GM21360 (cell line): ENCODE results near the gene CPLX3.
A peak's percentile ranks its signal among the peaks of the same experiment; 100 is the strongest.
"Not testable (repeated sequence)": the region's sequence is repeated elsewhere in the genome, so short reads cannot be mapped to it uniquely, and the experiment has no call there.

ENCODE experiments used
- ATAC-seq: cut with Tn5 transposase; IDR thresholded peaks from one replicate; pipeline ENCODE4 v1.9.1; 2021; ENCODE audit warnings: mild to moderate bottlenecking, moderate library complexity; ENCODE audit not compliant: unreplicated experiment

The CPLX3 gene

DNA sequence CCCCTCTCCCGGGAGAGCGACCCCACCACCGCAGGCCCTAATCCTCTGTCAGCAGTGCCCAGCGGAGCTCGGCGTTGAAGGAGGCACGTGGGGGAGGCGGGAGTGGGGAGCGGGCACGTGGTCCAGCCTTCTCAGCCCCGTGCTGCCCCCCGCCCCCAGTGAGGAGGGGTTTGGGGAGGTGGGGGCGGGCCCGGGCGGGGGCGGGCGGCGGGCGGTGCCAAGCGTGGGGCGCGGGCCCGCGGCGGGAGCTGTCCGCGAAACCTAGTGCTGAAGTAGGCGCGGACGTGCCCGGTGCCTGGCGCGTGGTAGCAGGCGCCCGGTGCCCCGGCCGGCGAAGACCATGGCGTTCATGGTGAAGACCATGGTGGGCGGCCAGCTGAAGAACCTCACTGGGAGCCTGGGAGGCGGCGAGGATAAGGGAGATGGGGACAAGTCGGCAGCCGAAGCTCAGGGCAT is at the start of gene CPLX3:
CPLX3 (plus strand) TSS at position 264 of the 456 bp plus-strand sequence; CDS start at position 341, 77 bp downstream.
- ATAC-seq, result no peak

DNA sequence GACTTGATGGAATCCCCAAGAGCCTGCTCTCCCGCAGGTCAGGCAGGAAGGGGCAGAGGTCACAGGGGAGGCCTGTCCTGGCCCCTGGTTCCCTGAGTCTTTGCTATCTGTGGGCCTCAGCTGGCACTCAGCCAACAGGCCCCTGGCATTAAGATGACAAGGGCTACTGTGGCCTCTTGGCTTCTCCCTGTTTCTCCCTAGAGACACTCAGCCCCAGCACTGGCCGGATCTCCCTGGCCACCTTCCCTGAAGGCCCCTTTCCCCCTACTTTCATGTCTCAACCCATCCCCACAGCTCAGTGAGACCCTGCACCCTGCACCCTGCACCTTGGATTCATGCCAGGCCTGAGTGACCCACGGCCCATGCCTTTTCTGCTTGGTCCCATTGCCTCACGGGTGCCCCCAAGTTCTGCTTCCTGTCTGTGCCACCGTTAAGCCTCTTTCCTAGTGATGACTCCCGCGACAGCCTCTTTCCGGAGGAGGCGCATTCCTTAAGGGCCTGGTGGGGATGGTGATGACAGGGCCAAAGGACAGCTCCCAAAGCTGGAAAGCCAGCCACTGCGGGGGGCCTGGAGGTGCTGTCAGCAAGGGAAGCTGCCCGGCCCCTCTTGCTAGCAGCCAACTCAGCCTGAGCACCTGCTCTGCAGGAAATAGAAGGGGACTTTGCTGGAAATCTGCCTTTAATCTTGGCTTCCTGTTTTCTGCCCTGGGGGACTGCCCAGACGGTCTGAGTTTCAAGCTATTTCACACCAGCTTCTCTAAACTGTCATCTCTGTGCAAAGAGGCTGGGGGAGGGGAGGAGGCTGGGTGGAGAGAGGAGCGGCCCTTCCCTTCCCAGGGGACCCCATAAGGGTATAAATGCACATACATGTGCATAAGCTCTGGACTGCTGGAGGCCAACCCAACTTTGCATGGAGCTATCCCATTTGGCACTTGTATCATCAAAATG is 49.3 kb upstream of the CPLX3 start:
- ATAC-seq, result no peak

DNA sequence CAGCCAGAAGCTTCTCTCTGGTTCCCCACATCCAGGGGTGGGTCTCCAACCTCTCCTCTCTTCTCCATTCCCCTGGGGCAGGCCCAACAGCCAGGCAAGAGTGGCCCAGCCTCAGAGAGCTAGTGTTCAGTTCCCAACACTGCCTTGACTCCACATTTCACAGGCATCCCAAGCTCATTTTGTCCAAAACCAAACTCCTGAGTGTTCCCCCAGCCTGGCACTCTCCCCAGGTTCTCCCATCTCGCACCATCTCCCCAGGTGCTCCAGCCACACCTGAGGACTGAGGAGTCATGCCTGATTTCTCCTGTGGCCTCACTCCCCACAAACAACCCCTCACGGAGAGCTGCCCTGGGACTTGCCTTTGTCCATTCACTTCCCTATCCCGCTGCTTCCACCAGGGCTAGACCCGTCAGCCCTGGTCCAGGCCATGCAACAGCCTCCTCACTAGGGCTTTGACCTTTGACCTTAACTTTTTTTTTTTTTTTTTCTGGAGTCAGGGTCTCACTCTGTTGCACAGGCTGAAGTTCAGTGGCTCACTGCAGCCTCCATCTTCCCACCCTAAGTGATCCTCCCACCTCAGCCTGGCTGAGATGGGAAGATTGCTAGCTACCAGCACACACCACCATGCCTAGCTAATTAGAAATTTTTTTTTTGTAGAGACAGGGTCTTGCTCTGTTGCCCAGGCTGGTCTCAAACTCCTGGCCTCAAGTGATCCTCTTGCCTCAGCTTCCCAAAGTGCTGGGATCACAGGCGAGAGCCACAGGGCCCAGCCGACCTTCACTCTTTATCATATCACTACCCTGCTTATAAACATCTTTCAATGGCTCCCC is 48.4 kb upstream of the CPLX3 start:
- ATAC-seq, result no peak

DNA sequence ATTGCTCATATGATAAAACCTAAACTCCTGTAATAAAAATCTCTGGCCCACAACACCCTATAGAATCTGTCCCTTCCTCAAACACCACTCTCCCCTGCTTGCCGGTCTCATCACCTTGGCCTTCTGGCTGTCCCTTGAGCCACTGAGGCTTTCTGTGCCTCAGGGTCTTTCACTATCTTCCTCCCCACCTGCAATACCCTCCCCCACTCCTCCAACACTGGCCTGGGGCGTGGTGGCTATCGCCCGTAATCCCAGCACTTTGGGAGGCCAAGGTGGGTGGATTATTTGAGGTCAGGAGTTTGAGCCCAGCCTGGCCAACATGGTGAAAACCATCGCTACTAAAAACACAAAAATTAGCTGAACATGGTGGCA is 47.8 kb upstream of the CPLX3 start:
- no peak for ATAC-seq

DNA sequence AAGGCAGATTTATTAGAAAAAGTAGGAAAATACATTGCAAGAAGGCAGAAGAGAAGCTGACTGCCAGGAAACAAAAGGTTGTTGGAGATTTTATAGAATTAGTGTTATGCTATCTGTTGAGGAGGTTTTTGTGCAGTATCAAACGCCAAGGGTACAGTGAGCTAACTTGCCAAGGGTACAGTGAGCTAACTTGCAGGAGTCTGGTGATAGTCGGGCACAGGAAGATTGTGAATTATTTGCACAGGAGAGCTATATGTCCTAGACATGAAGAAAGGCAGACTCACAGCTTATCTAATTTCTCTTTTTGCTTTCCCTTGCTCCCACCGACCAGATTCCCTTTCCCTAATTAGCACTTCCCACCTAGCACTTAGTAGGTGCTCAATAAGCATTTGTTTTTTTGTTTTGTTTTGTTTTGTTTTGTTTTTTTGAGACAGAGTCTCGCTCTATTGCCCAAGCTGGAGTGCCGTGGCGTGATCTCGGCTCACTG is 47.2 kb upstream of the CPLX3 start:
- ATAC-seq, result no peak

- ATAC-seq, result no peak
Measured at GRCh38 chr15:74780523-74781430, 45.6 kb upstream of the CPLX3 start.

- ATAC-seq, result peak; percentile 30
Measured at GRCh38 chr15:74781431-74782258, 44.8 kb upstream of the CPLX3 start, which contains the start of gene CSK. CSK (plus strand) TSS chr15:74782080; CDS start chr15:74798298, 16,218 bp downstream.

DNA sequence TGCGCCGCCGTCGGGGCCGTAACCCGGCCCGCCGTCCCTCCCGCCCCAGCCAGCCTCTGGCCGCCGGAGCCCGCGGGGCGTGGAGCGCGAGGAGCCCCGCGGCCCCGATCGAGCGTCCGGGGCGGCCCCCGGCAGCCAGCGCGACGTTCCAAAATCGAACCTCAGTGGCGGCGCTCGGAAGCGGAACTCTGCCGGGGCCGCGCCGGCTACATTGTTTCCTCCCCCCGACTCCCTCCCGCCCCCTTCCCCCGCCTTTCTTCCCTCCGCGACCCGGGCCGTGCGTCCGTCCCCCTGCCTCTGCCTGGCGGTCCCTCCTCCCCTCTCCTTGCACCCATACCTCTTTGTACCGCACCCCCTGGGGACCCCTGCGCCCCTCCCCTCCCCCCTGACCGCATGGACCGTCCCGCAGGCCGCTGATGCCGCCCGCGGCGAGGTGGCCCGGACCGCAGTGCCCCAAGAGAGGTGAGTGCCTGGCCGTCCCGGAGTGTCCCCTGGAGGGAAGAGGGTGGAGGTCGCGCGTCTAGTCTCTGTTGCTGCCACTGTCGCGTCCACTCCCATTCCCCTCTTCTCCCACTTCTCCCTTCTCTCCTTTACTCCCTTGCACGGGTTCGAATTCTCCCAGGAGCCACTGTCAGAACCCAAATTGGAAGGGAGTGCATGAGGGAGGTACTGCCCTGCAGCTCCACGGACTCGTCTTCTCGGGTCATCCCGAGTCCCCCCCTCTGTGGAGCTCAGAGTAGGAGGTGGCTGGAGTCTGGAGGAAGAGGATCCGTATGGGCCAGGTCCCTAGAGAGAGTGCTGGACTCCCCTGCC is 44.0 kb upstream of the CPLX3 start:
- ATAC-seq, result no peak

DNA sequence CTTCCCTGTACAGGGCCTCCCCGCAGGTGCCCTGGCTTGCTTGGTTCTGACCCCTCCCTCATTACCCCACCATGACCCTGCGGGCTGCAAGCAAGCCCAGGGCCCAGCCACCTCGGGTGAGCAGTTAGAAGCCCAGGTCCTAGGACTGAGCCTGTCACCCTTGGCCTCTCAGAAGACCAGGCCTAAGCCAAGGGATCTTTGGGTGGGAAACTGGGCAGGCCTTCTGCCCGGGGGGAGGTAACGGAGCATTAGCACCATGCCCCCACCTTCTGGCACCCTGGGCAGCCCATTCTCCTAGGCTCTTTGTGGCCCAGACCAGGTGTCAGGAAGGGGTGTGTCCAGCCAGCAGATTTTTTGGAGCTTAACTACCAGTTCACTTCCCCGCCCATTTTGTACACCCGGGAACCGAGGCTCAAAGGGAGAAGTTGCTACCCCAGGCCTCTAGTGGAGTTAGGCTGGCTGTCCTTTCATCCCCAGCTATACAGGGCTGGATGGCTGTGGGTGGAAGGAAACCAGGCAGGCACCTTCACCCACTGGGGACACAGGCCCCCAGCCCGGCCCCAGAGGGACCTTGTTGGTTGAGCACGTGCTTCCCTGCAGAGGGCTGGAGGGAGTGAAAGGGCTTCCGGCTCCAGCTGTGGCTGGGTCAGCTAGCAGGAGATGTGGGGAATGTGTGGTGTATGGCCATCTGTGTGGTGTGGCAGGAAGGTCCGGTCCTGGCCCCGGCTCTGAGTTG is 43.2 kb upstream of the CPLX3 start:
- no peak for ATAC-seq

- no peak for ATAC-seq
Measured at GRCh38 chr15:74783808-74784175, 42.6 kb upstream of the CPLX3 start.

GRCh38 chr15:74784426-74785193 is 41.8 kb upstream of the CPLX3 start:
- ATAC-seq, result no peak

DNA sequence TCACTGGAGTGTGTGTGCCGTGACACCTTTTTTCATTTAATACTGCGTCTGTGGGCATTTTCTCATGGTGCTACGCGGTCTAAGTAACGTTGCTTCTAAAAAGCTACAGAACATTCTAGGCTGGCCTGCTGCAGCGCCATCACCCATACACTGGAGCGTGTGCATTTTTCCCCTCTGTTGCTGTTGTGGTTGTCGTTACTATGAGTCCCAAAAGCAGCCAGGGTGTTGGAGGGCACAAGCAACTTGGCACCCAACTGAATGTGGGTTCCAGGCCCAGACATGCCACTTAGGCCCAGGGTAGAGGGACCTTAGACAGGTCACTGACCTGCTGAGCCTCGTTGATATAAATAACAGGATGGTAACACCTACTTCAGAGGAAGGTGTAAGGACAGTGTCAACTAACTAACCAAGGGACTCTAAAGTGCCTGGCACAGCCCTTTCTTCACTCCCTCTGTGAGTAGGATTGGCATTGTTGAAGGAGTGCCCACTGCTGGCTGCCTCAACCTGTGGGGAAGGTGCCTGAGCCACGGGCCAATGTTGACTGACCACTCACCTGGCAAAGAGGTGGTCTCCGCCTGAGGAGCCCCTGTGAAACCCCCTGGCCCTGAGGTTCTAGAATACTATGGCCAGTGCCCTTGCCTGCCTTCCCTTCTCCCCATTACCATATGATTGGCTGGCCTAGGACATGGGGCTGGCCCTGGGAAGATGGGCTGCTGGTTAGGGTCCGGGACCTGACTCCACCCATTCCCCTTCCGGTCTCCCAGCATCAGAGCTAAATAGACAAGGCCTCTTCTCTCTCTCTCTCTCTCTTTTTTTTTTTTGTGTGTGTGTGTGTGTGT is 41.0 kb upstream of the CPLX3 start:
- no peak for ATAC-seq

- not testable (repeated sequence) for ATAC-seq
Measured at GRCh38 chr15:74786081-74786480, 40.3 kb upstream of the CPLX3 start.

DNA sequence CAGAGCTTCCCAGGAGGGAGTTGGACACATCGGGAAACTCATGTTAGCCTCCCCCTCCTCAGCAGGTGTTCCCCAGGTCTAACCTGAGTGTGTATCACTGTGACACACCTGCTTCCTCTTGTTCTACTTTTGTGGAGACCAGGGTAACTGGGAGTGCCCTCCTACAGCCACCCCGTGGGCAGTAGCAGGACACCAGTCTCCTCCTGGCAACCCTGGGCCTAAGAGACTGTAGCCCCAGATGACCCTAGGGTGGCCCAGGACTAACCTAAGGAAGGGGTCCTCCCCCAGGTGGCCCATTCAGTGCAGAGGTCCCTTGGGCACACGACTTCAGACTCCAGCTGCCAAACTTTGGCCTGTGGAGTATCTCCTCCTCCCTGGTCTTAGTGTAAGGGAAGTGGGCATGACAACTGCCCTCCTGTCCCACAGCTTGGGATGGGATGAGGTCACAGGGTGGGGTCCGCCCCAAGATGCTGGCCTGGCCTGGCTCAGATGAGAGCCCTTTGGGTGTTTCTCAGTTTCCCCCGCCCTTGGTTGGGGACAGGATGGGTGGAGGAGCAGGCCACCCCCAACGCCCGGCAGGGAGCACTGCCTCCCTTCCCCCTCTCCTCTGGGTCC is 39.8 kb upstream of the CPLX3 start:
- no peak for ATAC-seq

- ATAC-seq, result peak; percentile 38
Measured at GRCh38 chr15:74787251-74788041, 39.0 kb upstream of the CPLX3 start.
